ENCODE measurements around the gene GSPT1. TPM values are rescaled to one million over a fixed set of nuclear protein-coding genes. Genes with fewer than 3 reads are reported as not detected.
"Not testable (repeated sequence)": the region's sequence is repeated elsewhere in the genome, so short reads cannot be mapped to it uniquely, and the experiment has no call there.

GSPT1 gene
- total RNA-seq, 1 donor from 2014 or later, result 65.9 TPM

DNA sequence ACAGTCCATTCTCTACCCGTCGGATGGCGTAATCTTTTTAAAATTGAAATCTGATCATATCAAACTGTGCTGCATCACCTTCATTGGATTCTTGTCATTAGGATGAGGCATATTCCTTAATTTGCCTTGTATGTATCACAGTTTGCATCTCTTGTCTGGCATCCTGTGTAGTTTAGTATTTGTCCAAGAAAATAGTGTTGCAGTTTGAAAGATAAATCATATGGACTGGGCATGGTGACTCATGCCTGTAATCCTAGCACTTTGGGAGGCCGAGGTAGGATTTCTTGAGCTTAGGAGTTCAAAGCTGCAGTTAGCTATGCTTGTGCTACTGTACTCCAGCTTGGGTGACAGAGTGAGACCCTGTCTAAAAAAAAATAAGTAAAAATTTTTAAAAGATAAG lies 58.6 kb downstream of the GSPT1 start:
- DNase-seq, result no peak

GRCh38 chr16:11852092-11852809 lies 63.5 kb downstream of the GSPT1 start:
- DNase-seq, result no peak

GRCh38 chr16:11851294-11852091 lies 64.3 kb downstream of the GSPT1 start, which contains the start of gene RSL1D1:
Gene RSL1D1 (minus strand): TSS chr16:11851542. CDS start chr16:11851512, 30 bp downstream.
- DNase-seq, result peak; percentile 91

- no peak for DNase-seq
These were observed 66.9 kb downstream of the GSPT1 start for GRCh38 chr16:11848842-11849241.

- no peak for DNase-seq
These were observed 71.3 kb downstream of the GSPT1 start for GRCh38 chr16:11844499-11844898.

DNA sequence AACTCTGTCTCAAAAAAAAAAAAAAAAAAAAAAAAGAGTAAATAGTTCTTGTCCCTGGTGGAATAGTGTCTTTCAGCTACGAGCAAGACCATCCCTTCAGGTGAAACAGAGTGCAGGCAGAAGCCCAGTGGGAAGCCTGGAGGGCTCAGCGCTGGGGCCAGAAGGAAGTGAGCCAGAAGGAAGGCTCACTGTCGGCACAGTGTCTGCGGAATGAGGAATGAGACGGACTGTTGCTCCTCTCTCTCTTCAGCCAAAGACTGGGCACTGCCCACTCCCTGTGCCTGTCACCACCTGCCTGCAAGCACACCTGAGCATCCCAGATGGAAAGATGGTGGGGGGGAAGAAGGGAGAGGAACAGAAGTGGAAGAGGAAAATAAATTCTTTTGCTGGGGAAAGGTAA lies 71.9 kb downstream of the GSPT1 start:
- no peak for DNase-seq

DNA sequence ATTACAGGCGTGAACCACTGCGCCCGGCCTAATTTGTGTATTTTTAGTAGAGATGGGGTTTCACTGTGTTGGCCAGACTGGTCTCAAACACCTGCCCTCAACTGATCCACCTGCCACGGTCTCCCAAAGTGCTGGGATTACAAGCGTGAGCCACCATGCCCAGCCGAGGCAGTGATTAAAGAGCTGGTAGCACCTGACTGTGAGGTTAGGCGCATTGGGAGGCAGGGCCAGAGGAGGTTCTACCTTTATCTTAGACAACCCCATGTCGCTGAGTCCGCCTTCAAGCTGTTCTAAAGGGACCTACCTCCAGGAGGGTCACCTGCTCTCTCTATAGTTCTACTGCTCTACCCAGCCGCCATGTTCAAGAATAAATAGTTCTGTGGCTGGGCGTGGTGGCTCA lies 72.5 kb downstream of the GSPT1 start:
- no peak for DNase-seq

DNA sequence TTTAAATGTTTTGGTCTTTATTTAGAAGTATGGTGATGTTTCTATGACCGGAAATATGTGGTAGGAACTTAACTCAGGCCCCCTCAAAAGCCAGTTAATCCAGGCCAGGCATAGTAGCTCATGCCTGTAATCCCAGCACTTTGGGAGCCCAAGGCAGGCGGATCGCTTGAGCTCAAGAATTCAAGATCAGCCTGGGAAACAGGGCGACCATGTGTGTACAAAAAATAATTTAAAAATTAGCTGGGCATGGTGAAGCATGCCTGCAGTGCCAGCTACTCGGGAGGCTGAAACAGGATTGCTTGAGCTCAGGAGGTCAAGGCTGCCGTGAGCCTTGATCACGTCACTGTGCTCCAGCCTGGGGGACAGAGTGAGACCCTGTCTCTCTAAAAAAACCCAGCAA lies 74.7 kb downstream of the GSPT1 start:
- DNase-seq, result no peak

- no peak for DNase-seq
These were observed 79.0 kb downstream of the GSPT1 start for GRCh38 chr16:11836650-11837244.

- no peak for DNase-seq
These were observed 79.7 kb downstream of the GSPT1 start for GRCh38 chr16:11835891-11836649.

DNA sequence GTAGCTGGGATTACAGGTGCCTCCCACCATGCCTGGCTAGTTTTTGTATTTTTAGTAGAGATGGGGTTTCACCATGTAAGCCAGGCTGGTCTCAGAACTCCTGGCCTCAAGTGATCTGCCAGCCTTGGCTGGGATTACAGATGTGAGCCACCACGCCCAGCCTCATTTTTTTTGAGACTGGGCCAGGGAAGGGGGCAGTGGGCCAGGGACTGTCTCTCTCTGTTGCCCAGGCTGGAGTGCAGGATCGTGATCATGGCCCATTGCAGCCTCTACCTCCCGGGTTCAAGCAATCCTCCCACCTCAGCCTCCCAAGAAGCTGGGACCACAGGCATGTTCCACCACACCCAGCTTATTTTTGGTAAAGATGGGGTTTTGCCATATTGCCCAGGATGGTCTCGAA lies 80.4 kb downstream of the GSPT1 start:
- no peak for DNase-seq

DNA sequence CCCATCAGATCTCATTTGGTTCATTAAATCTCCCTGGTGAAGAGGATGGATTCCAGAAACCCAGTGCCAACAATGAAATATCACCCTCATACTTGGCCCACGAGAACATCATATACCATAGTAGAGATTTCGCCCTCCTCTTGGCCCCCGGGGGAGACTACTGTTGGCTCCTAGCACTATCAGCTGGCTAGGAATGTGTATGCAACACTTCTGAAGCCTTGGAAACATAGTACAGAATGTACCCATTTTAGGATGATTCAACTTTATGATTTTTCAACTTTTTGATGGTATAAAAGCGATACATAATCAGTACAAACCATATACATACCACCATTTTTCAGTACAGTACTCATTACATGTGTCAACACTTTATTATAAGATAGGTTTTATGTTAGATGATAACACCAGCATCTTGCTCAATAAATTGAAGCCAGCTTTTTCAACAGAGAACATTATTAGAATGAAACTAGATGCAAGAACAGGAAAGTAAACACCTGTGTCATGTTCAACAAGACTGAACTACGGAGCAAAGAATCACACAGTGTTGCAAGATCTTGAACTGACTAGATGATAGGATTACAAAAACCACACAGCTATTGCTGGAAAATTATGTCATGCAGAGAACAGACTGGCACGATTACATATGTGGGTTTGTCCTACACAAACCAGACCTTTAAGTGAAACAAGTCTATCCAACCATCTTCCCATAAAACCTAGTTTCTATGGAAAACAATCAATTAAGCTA lies 81.6 kb downstream of the GSPT1 start:
- DNase-seq, result no peak

DNA sequence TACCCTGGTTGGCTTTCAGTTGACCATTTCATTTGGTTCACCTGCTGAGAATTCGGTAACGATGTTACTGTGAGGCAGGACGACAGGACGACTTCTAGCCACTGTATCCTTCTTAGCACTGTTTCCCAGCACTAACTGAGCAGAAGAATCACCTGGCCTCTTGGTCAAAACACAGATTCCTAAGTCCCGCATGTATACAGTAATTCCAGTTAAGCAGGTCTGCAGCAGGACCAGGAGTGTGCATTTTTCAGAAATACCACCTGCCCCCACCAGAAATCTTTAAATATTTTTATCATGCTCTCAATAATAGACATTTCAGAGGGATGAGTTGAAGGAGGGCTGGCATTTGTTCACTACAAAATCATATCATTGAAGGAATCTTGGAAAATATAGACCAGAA lies 87.1 kb downstream of the GSPT1 start:
- no peak for DNase-seq

DNA sequence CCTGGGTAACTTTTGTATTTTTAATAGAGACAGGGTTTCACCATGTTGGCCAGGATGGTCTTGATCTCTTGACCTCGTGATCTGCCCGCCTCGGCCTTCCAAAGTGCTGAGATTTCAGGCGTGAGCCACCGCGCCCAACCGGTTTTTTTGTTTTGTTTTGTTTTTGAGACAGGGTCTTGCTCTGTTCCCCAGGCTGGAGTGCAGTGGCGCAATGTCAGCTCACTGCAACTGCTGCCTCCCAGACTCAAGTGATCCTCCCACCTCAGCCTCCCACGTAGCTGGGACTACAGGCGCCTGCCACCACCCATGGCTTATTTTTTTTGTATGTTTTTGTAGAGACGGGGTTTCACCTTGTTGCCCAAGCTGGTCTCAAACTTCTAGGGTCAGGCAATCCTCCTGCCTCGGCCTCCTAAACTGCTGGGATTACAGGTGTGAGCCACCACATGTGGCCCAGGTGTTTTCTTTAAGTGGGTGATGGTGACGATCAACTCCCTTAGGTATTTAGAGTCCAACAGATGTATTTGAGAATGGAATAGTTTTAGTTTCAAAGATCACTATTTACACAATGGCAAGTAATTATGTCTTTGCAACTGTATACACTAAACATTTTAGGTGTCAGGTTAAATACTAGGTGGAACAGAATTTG lies 90.1 kb downstream of the GSPT1 start:
- not testable (repeated sequence) for DNase-seq

DNA sequence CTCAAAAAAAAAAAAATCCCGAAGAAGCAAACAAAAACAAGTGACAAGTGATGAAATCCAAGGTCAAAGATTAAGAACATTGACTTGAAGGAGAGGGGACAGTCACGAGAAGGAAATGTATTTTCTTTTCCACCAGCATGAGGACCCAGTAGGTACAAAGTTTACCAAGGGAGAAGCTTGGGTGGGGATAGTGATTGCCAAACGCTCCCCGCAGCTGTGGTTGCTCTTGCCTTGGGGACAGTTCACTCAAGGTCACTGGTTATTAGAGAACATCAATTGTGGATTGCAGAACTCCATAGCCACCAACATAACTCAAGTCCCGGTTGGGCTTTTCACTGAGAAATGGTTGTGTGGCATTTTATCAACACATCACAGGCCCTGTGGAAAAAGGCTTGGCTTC lies 91.4 kb downstream of the GSPT1 start:
- no peak for DNase-seq

- not testable (repeated sequence) for DNase-seq
These were observed 92.1 kb downstream of the GSPT1 start for GRCh38 chr16:11823645-11824044.

DNA sequence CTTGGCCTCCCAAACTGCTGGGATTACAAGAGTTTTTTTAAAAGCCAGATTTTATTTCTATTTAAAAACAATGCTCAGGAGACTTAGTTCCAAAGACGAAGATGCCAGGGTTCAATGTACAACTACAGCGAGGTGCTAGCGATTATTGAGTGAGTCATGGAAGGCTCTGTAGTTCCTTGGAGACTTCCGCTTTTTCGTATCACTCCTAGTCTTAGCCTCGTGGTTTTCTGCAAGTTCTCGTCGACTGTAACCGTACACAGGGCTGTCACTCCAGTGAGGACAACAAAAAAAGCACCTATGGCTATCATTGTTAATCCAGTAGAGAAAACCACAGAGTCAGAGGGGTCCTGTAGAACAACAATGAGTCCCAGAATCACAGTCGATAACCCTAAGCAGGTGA lies 96.0 kb downstream of the GSPT1 start:
- DNase-seq, result no peak

DNA sequence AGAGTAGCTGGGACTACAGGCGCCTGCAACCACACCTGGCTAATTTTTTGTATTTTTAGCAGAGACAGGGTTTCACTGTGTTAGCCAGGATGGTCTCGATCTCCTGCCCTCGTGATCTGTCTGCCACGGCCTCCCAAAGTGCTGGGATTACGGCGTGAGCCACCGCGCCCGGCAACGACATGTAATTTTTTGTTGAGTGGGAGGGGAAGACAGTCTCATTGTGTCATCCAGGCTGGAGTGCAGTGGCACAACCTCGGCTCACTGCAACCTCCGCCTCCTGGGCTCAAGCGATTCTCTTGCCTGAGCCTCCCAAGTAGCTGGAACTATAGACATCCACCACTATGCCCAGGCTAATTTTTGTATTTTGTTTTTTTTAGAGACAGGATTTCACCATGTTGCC lies 96.8 kb downstream of the GSPT1 start:
- not testable (repeated sequence) for DNase-seq

Data from skin of body (tissue), 2 donors.